LNCaP clone FGC (cell line): Measurements from ENCODE around the gene LRRC4.
A peak's percentile ranks its signal among the peaks of the same experiment; 100 is the strongest.

Experiments
- DNase-seq: peaks from one replicate; pipeline ENCODE4 v3.0.0-alpha.2; 2011; ENCODE audit warnings: low read depth
- H3K4me3 ChIP-seq: 2 replicates; pipeline ENCODE4 v1.5.1; 2011; ENCODE audit warnings: mild to moderate bottlenecking, low read depth, low read length, control low read depth
- CTCF ChIP-seq: IDR thresholded peaks from 2 replicates; pipeline ENCODE4 v1.5.1; 2012; ENCODE audit warnings: mild to moderate bottlenecking; ENCODE audit not compliant: control insufficient read depth, insufficient read depth; ENCODE audit errors: extremely low read depth

Gene LRRC4

GRCh38 chr7:128014811-128015210 lies 16.4 kb downstream of the LRRC4 start:
- TF ChIP-seq CTCF = no peak
- no peak overlapping the region for H3K4me3 ChIP-seq
- DNase-seq = no peak

GRCh38 chr7:128011131-128011661 lies 20.0 kb downstream of the LRRC4 start:
- H3K4me3 ChIP-seq = no peak overlapping the region
- no peak for DNase-seq
- TF ChIP-seq CTCF = no peak

- TF ChIP-seq CTCF = peak; percentile 5; the same call in 1 of the 2 replicates
- DNase-seq = no peak
- H3K4me3 ChIP-seq = no peak overlapping the region
Observed at GRCh38 chr7:128010391-128011127, 20.7 kb downstream of the LRRC4 start.

- no peak for DNase-seq
- no peak for TF ChIP-seq CTCF
- no peak overlapping the region for H3K4me3 ChIP-seq
Observed at GRCh38 chr7:128008744-128009143, 22.5 kb downstream of the LRRC4 start.

DNA sequence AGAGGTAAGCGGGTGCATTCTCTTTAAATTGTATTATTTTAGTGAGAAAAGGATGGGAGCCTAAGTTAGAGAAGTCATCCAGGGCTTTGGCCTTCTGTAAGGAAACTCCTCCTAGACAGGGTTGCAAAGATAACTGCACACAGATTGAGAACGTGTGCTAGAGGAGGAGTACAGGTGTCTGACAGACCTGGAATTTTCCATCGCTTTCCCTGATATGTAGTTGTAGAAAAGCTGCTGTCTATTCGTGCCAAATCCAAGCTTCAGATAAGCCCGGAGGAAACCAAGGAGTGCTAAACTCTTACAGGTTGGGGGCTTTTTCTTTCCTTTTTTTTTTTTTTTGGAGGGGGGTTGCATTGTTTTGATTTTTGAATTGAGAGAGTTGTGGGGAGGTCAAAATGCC lies 23.1 kb downstream of the LRRC4 start:
- no peak overlapping the region for H3K4me3 ChIP-seq
- no peak for TF ChIP-seq CTCF
- no peak for DNase-seq

DNA sequence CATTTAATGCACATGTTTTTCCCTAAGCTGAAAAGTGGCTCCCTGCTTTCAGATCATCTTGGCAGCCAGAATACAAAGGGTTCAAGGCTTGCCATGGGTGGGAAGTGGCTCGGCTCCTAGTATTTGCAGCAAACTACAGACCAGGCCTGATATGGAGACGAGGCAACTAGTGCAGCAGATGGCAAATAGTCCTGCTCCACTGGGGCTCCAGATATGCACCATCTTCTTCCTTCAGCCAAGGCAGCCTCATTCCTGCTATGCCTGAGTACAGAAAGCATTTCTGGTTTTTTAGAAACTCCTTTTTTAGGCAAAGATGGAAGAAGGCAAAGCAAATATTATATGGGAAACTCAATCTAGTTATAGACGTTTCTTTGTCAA lies 23.9 kb downstream of the LRRC4 start:
- no peak overlapping the region for H3K4me3 ChIP-seq
- TF ChIP-seq CTCF = no peak
- no peak for DNase-seq
